ENCODE results near the gene KRTAP19-6. TPM values are rescaled to one million over a fixed set of nuclear protein-coding genes. Genes with fewer than 3 reads are reported as not detected.

KRTAP19-6 gene
- total and polyA plus RNA-seq, 4 donors = not detected

DNA sequence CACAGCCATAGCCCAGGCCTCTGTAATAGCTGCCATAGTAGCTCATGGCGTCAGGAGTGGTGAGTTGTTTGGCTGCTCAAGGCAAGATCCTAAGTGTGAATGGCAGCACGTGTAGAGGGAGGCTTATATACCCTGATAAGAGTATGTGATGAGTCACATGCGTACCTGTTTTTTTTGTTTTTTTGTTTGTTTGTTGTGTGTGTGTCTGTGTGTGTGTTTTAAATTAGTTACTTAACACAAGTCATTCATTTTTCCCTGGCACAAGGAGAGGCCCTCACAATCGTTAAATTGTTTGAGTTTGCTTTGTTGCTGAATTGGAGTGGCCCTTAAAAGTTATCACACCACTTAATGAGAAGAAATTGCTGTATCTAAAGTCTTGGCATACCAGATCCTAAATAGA, 44.6 kb downstream of the KRTAP19-6 start, which contains the start of gene KRTAP19-4:
Gene KRTAP19-4 (minus strand): TSS at position 101 of the 400 bp plus-strand sequence. CDS start 55 bp downstream, at position 46.
- TF ChIP-seq FOXA1 (IDR thresholded peaks at IDR 0.05) = no peak
- TF ChIP-seq HNF4G (IDR thresholded peaks at IDR 0.05) = no peak
- TF ChIP-seq, protein P1, sequence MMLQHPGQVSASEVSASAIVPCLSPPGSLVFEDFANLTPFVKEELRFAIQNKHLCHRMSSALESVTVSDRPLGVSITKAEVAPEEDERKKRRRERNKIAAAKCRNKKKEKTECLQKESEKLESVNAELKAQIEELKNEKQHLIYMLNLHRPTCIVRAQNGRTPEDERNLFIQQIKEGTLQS (IDR thresholded peaks at IDR 0.05) = no peak
- TF ChIP-seq, protein P2, sequence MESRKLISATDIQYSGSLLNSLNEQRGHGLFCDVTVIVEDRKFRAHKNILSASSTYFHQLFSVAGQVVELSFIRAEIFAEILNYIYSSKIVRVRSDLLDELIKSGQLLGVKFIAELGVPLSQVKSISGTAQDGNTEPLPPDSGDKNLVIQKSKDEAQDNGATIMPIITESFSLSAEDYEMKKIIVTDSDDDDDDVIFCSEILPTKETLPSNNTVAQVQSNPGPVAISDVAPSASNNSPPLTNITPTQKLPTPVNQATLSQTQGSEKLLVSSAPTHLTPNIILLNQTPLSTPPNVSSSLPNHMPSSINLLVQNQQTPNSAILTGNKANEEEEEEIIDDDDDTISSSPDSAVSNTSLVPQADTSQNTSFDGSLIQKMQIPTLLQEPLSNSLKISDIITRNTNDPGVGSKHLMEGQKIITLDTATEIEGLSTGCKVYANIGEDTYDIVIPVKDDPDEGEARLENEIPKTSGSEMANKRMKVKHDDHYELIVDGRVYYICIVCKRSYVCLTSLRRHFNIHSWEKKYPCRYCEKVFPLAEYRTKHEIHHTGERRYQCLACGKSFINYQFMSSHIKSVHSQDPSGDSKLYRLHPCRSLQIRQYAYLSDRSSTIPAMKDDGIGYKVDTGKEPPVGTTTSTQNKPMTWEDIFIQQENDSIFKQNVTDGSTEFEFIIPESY (IDR thresholded peaks at IDR 0.05) = no peak
- no peak for TF ChIP-seq YY1 (IDR thresholded peaks at IDR 0.05)
- no peak for TF ChIP-seq REST (IDR thresholded peaks at IDR 0.05)
- TF ChIP-seq EGR1 (IDR thresholded peaks at IDR 0.05; ENCODE audit: low read depth in 2 of 2) = no peak
- no peak for TF ChIP-seq RAD21 (IDR thresholded peaks at IDR 0.05)
- TF ChIP-seq TAF1 (conservative IDR thresholded peaks at IDR 0.05) = no peak
- no peak for TF ChIP-seq NR2F2 (IDR thresholded peaks at IDR 0.05)
- no peak for TF ChIP-seq JUND (IDR thresholded peaks at IDR 0.05)
- TF ChIP-seq, protein P3, sequence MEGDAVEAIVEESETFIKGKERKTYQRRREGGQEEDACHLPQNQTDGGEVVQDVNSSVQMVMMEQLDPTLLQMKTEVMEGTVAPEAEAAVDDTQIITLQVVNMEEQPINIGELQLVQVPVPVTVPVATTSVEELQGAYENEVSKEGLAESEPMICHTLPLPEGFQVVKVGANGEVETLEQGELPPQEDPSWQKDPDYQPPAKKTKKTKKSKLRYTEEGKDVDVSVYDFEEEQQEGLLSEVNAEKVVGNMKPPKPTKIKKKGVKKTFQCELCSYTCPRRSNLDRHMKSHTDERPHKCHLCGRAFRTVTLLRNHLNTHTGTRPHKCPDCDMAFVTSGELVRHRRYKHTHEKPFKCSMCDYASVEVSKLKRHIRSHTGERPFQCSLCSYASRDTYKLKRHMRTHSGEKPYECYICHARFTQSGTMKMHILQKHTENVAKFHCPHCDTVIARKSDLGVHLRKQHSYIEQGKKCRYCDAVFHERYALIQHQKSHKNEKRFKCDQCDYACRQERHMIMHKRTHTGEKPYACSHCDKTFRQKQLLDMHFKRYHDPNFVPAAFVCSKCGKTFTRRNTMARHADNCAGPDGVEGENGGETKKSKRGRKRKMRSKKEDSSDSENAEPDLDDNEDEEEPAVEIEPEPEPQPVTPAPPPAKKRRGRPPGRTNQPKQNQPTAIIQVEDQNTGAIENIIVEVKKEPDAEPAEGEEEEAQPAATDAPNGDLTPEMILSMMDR (IDR thresholded peaks at IDR 0.05; ENCODE audit: low read depth, low read length, missing input control) = no peak
- no peak for TF ChIP-seq RXRA (IDR thresholded peaks at IDR 0.05)
- no peak for TF ChIP-seq MAX (IDR thresholded peaks at IDR 0.05)
- TF ChIP-seq GABPA (IDR thresholded peaks at IDR 0.05 in 1 of 2, conservative IDR thresholded peaks at IDR 0.05 in 1 of 2) = no peak
- Histone ChIP-seq H3K9me3 (ENCODE audit: control insufficient read depth in 4 of 4, low read length in 3 of 4) (no peaks in the 10 kb centered on the region), H3K4me3 (ENCODE audit: low read depth in 1 of 3, low read length in 3 of 3) (no peak within 1 kb of the TSS), H3K27ac (ENCODE audit: low read depth in 1 of 2, low read length in 2 of 2) (no peak within 1 kb of the TSS), H3K36me3 (ENCODE audit: control insufficient read depth in 4 of 4, insufficient read depth in 3 of 4, low read depth in 1 of 4, low read length in 3 of 4) (no peaks in the 10 kb centered on the region), H3K4me1 (ENCODE audit: control insufficient read depth in 4 of 4, insufficient read depth in 4 of 4, low read length in 3 of 4) (no peaks in the 10 kb centered on the region), H3K27me3 (ENCODE audit: control insufficient read depth in 4 of 4, insufficient read depth in 4 of 4, low read length in 3 of 4) (no peaks in the 10 kb centered on the region), H3K9ac (ENCODE audit: low read depth in 1 of 2, low read length in 2 of 2) (no peak within 1 kb of the TSS)
- DNase-seq (ENCODE audit: low spot score) = no peak
- WGBS = 58% methylated on average over 4 of the region's 4 CpGs

DNA sequence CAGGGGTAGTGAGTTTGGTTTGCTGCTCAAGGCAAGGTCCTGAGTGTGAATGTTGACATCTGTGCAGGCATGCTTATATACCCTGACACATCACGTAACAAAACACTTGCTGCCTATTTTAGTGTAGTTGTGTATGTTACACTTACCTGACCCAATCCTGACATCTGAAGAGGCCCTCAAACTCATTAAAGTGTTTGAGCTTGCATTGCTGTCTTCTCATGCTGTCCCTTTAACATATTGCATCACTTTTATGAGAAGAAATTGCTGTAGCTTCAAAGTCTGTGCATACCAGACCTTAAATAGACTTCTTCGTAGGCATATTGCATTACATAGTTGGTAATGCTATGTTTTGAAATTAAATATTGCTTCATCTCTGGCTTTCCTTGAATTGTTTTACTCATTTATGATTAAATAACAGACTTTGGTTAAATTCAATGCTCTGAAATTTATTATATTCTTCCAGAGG, 49.7 kb downstream of the KRTAP19-6 start, which contains the start of gene KRTAP19-3:
Gene KRTAP19-3 (minus strand): TSS at position 51 of the 466 bp plus-strand sequence. CDS start 56 bp downstream, outside the sequence.
- H3K4me3 ChIP-seq (ENCODE audit: low read depth in 1 of 3, low read length in 3 of 3) = no peak within 1 kb of the TSS
- no peaks in the 10 kb centered on the region for H3K4me1 ChIP-seq (ENCODE audit: control insufficient read depth in 4 of 4, insufficient read depth in 4 of 4, low read length in 3 of 4)
- DNase-seq (ENCODE audit: low spot score) = no peak
- H3K36me3 ChIP-seq (ENCODE audit: control insufficient read depth in 4 of 4, insufficient read depth in 3 of 4, low read depth in 1 of 4, low read length in 3 of 4) = no peaks in the 10 kb centered on the region
- H3K9me3 ChIP-seq (ENCODE audit: control insufficient read depth in 4 of 4, low read length in 3 of 4) = peaks cover 0 to 2% (median 0%) of the 10 kb centered on the region in 4 donors
- H3K9ac ChIP-seq (ENCODE audit: low read depth in 1 of 2, low read length in 2 of 2) = no peak within 1 kb of the TSS
- H3K27me3 ChIP-seq (ENCODE audit: control insufficient read depth in 4 of 4, insufficient read depth in 4 of 4, low read length in 3 of 4) = no peaks in the 10 kb centered on the region
- TF ChIP-seq SP1 (IDR thresholded peaks at IDR 0.05) (no peak), YY1 (IDR thresholded peaks at IDR 0.05) (no peak), JUND (IDR thresholded peaks at IDR 0.05) (no peak), EGR1 (IDR thresholded peaks at IDR 0.05; ENCODE audit: low read depth in 2 of 2) (no peak), MAX (IDR thresholded peaks at IDR 0.05) (no peak)
- TF ChIP-seq, protein P3 (IDR thresholded peaks at IDR 0.05; ENCODE audit: low read depth, low read length, missing input control) = no peak
- TF ChIP-seq, protein P1 (IDR thresholded peaks at IDR 0.05) = no peak
- no peak within 1 kb of the TSS for H3K27ac ChIP-seq (ENCODE audit: low read depth in 1 of 2, low read length in 2 of 2)
- 80% methylated on average over 2 of the region's 2 CpGs for WGBS
